ENCODE data around the gene NFASC.

- TF ChIP-seq CTCF (tag by site-specific recombination; IDR thresholded peaks at IDR 0.05) (no peak), ZNF558 (tag by site-specific recombination; IDR thresholded peaks at IDR 0.05) (no peak)
These were observed 101.1 kb downstream of the NFASC start for GRCh38 chr1:204971517-204972336.
